K562 (cell line): Measurements from ENCODE around the gene RINT1. TPM values are rescaled to one million over a fixed set of nuclear protein-coding genes. Genes with fewer than 3 reads are reported as not detected.

ENCODE experiments used
- ATAC-seq: fragments of 200-7000 bp; cut with Tn5 transposase; 3 replicates; pipeline ENCODE4 v1.9.1; 2020; ENCODE audit warnings: moderate library complexity
- BruUV-seq: library from RNA; stranded (reverse); fragments of 400-500 nt; replicated peaks from 2 replicates; lab custom pipeline; 2021; lab: Mats Ljungman, UMichigan
- CTCF ChIA-PET: fragments of 300-600 bp; formaldehyde crosslinking; extraction: SDS; loops from one replicate; lab custom pipeline; 2021; ENCODE audit warnings: low intra/inter-chr PET ratio; lab: Yijun Ruan, JAX
- POLR2A ChIA-PET: fragments of 300-600, 350-650 bp; sonication (Branson Sonifier 250); formaldehyde crosslinking; extraction: SDS; loops from one replicate; lab custom pipeline; 2021; ENCODE audit warnings: antibody characterized with exemption, inconsistent platforms; lab: Yijun Ruan, JAX
- DNase-seq, 4 experiments: peaks; one replicate each; pipeline versions ENCODE4 v3.0.0 to v3.0.0-alpha.2; 2011 to 2018; ENCODE audit warnings: low spot score in 3 of 4, mixed read lengths in 3 of 4; ENCODE audit errors: extremely low read depth in 1 of 4
- FAIRE-seq: peaks from 2 replicates; lab custom pipeline; 2011; peaks lifted over from hg19 to GRCh38; lab: Jason Lieb, UNC
- H2AFZ ChIP-seq: 2 replicates; pipeline ENCODE4 v1.6.0; 2011; ENCODE audit warnings: low read depth, low read length, control low read depth, inconsistent platforms
- H3K27ac ChIP-seq: fragments of 200-600 bp; 3 replicates; pipeline ENCODE4 v1.8.0; 2011; ENCODE audit warnings: low read depth, mild to moderate bottlenecking, control low read depth, inconsistent platforms, low read length, moderate library complexity, mixed read lengths; ENCODE audit errors: extremely low read depth
- H3K27me3 ChIP-seq, 2 experiments: fragments of 300-600 bp in 1 of 2; 2 replicates in 1 of 2; 3 replicates in 1 of 2; pipeline versions ENCODE4 v1.6.0 to v1.8.0; 2011; ENCODE audit warnings: inconsistent platforms in 2 of 2, low read length in 2 of 2, mild to moderate bottlenecking in 1 of 2, mixed read lengths in 1 of 2, moderate library complexity in 1 of 2; ENCODE audit not compliant: control insufficient read depth in 2 of 2, insufficient read depth in 2 of 2
- H3K36me3 ChIP-seq: fragments of 300-600 bp; 3 replicates; pipeline ENCODE4 v1.8.0; 2011; ENCODE audit warnings: mild to moderate bottlenecking, low read length, inconsistent platforms; ENCODE audit not compliant: control insufficient read depth, insufficient read depth
- H3K4me1 ChIP-seq, 2 experiments: fragments of 200-600 bp in 1 of 2; replicated peaks in 1 of 2; 2 replicates in 1 of 2; 3 replicates in 1 of 2; pipeline versions ENCODE4 v1.5.1 to v1.8.0; 2011; ENCODE audit warnings: inconsistent platforms in 2 of 2, low read length in 2 of 2, mild to moderate bottlenecking in 1 of 2, mixed read lengths in 1 of 2, moderate library complexity in 1 of 2; ENCODE audit not compliant: control insufficient read depth in 2 of 2, insufficient read depth in 2 of 2
- H3K4me2 ChIP-seq: 2 replicates; pipeline ENCODE4 v1.6.1; 2011; ENCODE audit warnings: low read length, control low read depth, inconsistent platforms, mixed read lengths; ENCODE audit not compliant: insufficient read depth
- H3K4me3 ChIP-seq: fragments of 200-600 bp; sonication (generic), shearing (Covaris generic); 2 replicates; pipeline ENCODE4 v1.5.1; 2016; ENCODE audit warnings: control low read depth, inconsistent platforms
- H3K79me2 ChIP-seq: fragments of 200-600 bp; 3 replicates; pipeline ENCODE4 v1.8.0; 2011; ENCODE audit warnings: low read length, inconsistent platforms; ENCODE audit not compliant: control insufficient read depth, insufficient read depth
- H3K9ac ChIP-seq, 2 experiments: 2 replicates each; pipeline versions ENCODE4 v1.6.0 to v1.6.1; 2011; ENCODE audit warnings: low read depth in 2 of 2, low read length in 2 of 2, control low read depth in 1 of 2, inconsistent platforms in 1 of 2, mild to moderate bottlenecking in 1 of 2, mixed read lengths in 1 of 2; ENCODE audit not compliant: insufficient read depth in 1 of 2
- H3K9me1 ChIP-seq: one replicate; pipeline ENCODE4 v1.6.0; 2011; ENCODE audit warnings: inconsistent platforms, mild to moderate bottlenecking, low read length, moderate library complexity; ENCODE audit not compliant: control insufficient read depth, insufficient read depth
- H3K9me3 ChIP-seq: replicated peaks from 2 replicates; pipeline ENCODE4 v1.5.1; 2011; ENCODE audit warnings: low read depth, low read length, inconsistent platforms; ENCODE audit not compliant: control insufficient read depth, insufficient read depth
- H4K20me1 ChIP-seq: replicated peaks from 2 replicates; pipeline ENCODE4 v1.6.1; 2011; ENCODE audit warnings: low read length, inconsistent platforms, mixed read lengths; ENCODE audit not compliant: control insufficient read depth, insufficient read depth
- CBX3 ChIP-seq, 2 experiments: IDR thresholded peaks; 1 replicate in 1 of 2; 2 replicates in 1 of 2; pipeline ENCODE4 v1.6.1; 2012; ENCODE audit warnings: inconsistent platforms in 2 of 2, low read length in 2 of 2, borderline replicate concordance in 1 of 2, control low read depth in 1 of 2
- CBX5 ChIP-seq: IDR thresholded peaks from 2 replicates; pipeline ENCODE4 v1.6.1; 2014; ENCODE audit warnings: low read depth, borderline replicate concordance
- EP300 ChIP-seq: IDR thresholded peaks from 2 replicates; pipeline ENCODE4 v1.6.1; 2012; ENCODE audit warnings: low read length, improper control_type of control experiment
- JUNB ChIP-seq: fragments of 450-650 bp; formaldehyde crosslinking; conservative IDR thresholded peaks from 2 replicates; pipeline ENCODE4 v1.4.0; 2020; ENCODE audit warnings: mild to moderate bottlenecking
- RBM34 ChIP-seq: fragments of 200-400 bp; formaldehyde crosslinking; IDR thresholded peaks from 2 replicates; pipeline ENCODE4 v1.6.1; 2018; ENCODE audit warnings: low read length, borderline replicate concordance; ENCODE audit not compliant: insufficient read depth
- TCF3 ChIP-seq: sonication (generic); formaldehyde crosslinking; IDR thresholded peaks from 2 replicates; pipeline ENCODE4 v1.4.0; 2020; ENCODE audit warnings: mild to moderate bottlenecking, missing genetic modification reagents
- TEAD2 ChIP-seq: fragments of 450-650 bp; IDR thresholded peaks from 2 replicates; pipeline ENCODE4 v1.6.1; 2016; ENCODE audit warnings: missing genetic modification characterization, control low read depth, missing compliant biosample characterization
- TRIM24 ChIP-seq, 2 experiments: fragments of 450-650 bp; IDR thresholded peaks; 2 replicates each; pipeline ENCODE4 v1.6.1; 2016
- TRIM28 ChIP-seq: fragments of 450-650 bp; IDR thresholded peaks from 2 replicates; pipeline ENCODE4 v1.6.1; 2017
- XRCC3 ChIP-seq: fragments of 450-650 bp; IDR thresholded peaks from 2 replicates; pipeline ENCODE4 v1.6.1; 2017; ENCODE audit warnings: mild to moderate bottlenecking, moderate library complexity
- WGBS: fragments of 100-300 bp; shearing (Covaris generic); methylation state at CpG from one replicate; pipeline ENCODE4 v1.1.6; 2016; ENCODE audit warnings: low coverage, mixed read lengths; ENCODE audit not compliant: insufficient coverage; ENCODE audit errors: missing lambda C conversion rate; 5-methylcytosine and 5-hydroxymethylcytosine counted together
- in situ Hi-C: fragments of 300-500 bp; cut with MboI; formaldehyde crosslinking; loops from 4 replicates; pipeline ENCODE4 v1.15.0; 2018; ENCODE audit warnings: inconsistent platforms, mixed read lengths
- intact Hi-C: fragments of 100-400 bp; cut with micrococcal nuclease; formaldehyde crosslinking; loops from 2 replicates; pipeline ENCODE4 v1.14.2; 2022
- polyA plus RNA-seq, 8 experiments: library from polyadenylated mRNA; depleted of rRNA in 4 of 8; stranded (reverse) in 5 of 8; unstranded in 3 of 8; fragments of >200 nt; fragmentation: Nextera tagmentation in 2 of 8; fragmentation: Illumina TruSeq in 1 of 8; extraction: Ambion mirVana in 2 of 8; extraction: Trizol in 1 of 8; gene quantifications; 2 replicates each; pipeline versions ENCODE4 v1.2.1 to v1.2.3, GENCODE V29; 2011 to 2014; ENCODE audit warnings: inconsistent platforms in 1 of 8, missing spikeins in 1 of 8
- total RNA-seq, 7 experiments: library from RNA; depleted of rRNA in 6 of 7; stranded (reverse); fragments of >200 nt in 6 of 7; fragmentation: Illumina TruSeq in 2 of 7; extraction: Trizol in 2 of 7; gene quantifications; 2 replicates each; pipeline versions ENCODE4 v1.2.1 to v1.2.3, GENCODE V29; 2011 to 2021; ENCODE audit warnings: low replicate concordance in 1 of 7
- TF ChIP-seq, protein P1 (sequence below): fragments of 250-450 bp; sonication (Bioruptor Pico); IDR thresholded peaks from 2 replicates; pipeline ENCODE4 v1.5.1; 2021; ENCODE audit warnings: mild to moderate bottlenecking
- TF ChIP-seq, protein P2 (sequence below): fragments of 450-650 bp; IDR thresholded peaks from 2 replicates; pipeline ENCODE4 v1.6.1; 2018; ENCODE audit warnings: mild to moderate bottlenecking, low read depth; ENCODE audit not compliant: partially characterized antibody
- TF ChIP-seq, protein P3 (sequence below): fragments of 250-450 bp; sonication (Bioruptor Pico); IDR thresholded peaks from 2 replicates; pipeline ENCODE4 v1.6.1; 2021; ENCODE audit warnings: mild to moderate bottlenecking

RINT1 gene
- total and polyA plus RNA-seq, 9 of the 15 experiments (the other 6 are each of a cell fraction or from before 2014, with no cell fraction given), result 21.3 to 74.3 (median 27.4) TPM

DNA sequence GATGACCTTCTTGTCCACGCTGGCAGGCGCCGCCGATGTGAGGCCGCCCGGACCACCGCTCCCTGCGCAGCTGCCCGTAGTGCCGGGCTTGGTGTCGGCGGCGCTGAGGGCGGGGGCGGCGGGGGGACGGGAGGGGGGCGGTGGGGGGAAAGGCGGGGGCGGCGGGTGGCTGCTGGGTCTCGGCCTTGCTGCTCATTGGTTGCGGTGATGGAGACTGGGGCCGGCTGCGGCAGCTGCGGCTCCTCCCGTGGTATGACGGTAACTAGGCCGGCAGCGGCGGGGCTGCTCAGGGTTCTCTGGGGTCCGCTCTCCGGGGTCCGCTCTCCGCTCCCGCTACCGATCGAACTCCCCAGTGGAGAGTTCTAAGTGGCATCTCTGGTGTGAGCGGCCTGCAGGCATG is 51.1 kb downstream of the RINT1 start:
- Histone ChIP-seq H2AFZ (no peak overlapping the region), H3K4me2 (no peak overlapping the region), H4K20me1 (no peaks in the 10 kb centered on the region), H3K36me3 (no peaks in the 10 kb centered on the region; the same call in 2 of the 3 replicates), H3K9me1 (no peaks in the 10 kb centered on the region), H3K4me3 (no peak overlapping the region), H3K9ac (no peak overlapping the region), H3K4me1 (peaks cover 3 to 13% of the 10 kb centered on the region in 2 experiments; a peak in 4 of 5 replicates), H3K79me2 (no peaks in the 10 kb centered on the region), H3K27me3 (no peaks in the 10 kb centered on the region), H3K9me3 (peaks cover 13% of the 10 kb centered on the region; the same call in 1 of the 2 replicates), H3K27ac (no peak overlapping the region)
- in situ Hi-C loops (no loop called here), intact Hi-C loops (no loop called here)
- BruUV-seq, result no TSS peak
- CTCF ChIA-PET, result no interaction called here
- ATAC-seq (no peak), DNase-seq (no peak), FAIRE-seq (no peak)
- no peak for TF ChIP-seq TCF3
- TF ChIP-seq TEAD2 (tag), result no peak
- WGBS, result 94% methylated on average over 18 of the region's 39 CpGs
- POLR2A ChIA-PET, result no interaction called here

DNA sequence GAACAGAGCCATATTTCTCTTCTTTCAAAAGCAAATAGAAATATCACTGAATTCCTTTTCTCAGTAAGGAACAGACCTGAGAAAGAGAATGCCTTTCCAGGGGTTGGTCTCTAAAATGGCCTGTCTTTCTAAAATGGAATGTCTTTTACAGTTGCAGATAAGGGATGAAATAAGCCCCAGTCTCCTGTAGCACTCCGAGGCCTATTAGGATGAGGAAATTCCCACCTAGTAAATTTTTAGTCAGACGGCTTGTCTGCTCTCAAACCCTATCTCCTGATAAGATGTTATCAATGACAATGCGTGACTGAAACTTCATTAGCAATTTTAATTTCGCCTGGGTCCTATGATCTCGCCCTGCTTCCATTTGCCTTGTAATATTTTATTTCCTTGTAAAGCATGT is 52.2 kb downstream of the RINT1 start:
- Histone ChIP-seq H4K20me1 (no peaks in the 10 kb centered on the region), H2AFZ (no peak overlapping the region), H3K9me1 (no peaks in the 10 kb centered on the region), H3K27me3 (no peaks in the 10 kb centered on the region), H3K9me3 (peaks cover 13% of the 10 kb centered on the region; the same call in 1 of the 2 replicates), H3K27ac (no peak overlapping the region), H3K36me3 (no peaks in the 10 kb centered on the region; the same call in 2 of the 3 replicates), H3K4me3 (no peak overlapping the region), H3K4me2 (no peak overlapping the region), H3K9ac (no peak overlapping the region), H3K79me2 (no peaks in the 10 kb centered on the region), H3K4me1 (peaks cover 3 to 13% of the 10 kb centered on the region in 2 experiments; a peak in 4 of 5 replicates)
- ATAC-seq (no peak), FAIRE-seq (no peak), DNase-seq (no peak)
- ChIA-PET POLR2A (interaction anchor here (1.0 kb wide), 1 partner anchor 47 kb away, joined by 3 read pairs; no protein-coding TSS in a partner anchor), CTCF (no interaction called here)
- no TSS peak for BruUV-seq
- intact Hi-C loops, result no loop called here
- TF ChIP-seq, protein P1, sequence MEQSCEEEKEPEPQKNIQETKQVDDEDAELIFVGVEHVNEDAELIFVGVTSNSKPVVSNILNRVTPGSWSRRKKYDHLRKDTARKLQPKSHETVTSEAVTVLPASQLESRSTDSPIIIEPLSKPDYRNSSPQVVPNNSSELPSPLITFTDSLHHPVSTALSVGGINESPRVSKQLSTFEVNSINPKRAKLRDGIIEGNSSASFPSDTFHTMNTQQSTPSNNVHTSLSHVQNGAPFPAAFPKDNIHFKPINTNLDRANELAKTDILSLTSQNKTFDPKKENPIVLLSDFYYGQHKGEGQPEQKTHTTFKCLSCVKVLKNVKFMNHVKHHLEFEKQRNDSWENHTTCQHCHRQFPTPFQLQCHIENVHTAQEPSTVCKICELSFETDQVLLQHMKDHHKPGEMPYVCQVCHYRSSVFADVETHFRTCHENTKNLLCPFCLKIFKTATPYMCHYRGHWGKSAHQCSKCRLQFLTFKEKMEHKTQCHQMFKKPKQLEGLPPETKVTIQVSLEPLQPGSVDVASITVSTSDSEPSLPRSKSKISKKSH (CRISPR knock-in tag), result peak; percentile 69; the same call in 1 of the 2 replicates
- 0 out of 2 replicates have a peak, but pooled peaks have one; percentile 63 for TF ChIP-seq XRCC3
- TF ChIP-seq, protein P2, sequence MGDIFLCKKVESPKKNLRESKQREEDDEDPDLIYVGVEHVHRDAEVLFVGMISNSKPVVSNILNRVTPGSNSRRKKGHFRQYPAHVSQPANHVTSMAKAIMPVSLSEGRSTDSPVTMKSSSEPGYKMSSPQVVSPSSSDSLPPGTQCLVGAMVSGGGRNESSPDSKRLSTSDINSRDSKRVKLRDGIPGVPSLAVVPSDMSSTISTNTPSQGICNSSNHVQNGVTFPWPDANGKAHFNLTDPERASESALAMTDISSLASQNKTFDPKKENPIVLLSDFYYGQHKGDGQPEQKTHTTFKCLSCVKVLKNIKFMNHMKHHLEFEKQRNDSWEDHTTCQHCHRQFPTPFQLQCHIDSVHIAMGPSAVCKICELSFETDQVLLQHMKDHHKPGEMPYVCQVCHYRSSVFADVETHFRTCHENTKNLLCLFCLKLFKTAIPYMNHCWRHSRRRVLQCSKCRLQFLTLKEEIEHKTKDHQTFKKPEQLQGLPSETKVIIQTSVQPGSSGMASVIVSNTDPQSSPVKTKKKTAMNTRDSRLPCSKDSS, result peak; percentile 67
- TF ChIP-seq JUNB (CRISPR knock-in tag), result no peak
- TF ChIP-seq EP300, result 0 out of 2 replicates have a peak, but pooled peaks have one; percentile 14
- TF ChIP-seq TRIM28, result peak; percentile 74; the same call in 1 of the 2 replicates
- TF ChIP-seq CBX3 (IDR thresholded peaks at IDR 0.05; ENCODE audit: borderline replicate concordance in 1 of 2, low read length in 2 of 2), result peak in 1 of 2 experiments; percentile 86; a peak in 1 of 3 replicates
- 0 out of 4 replicates have a peak, but pooled peaks have one; percentile 15 to 23 for TF ChIP-seq TRIM24 (IDR thresholded peaks at IDR 0.05)
- no peak for TF ChIP-seq RBM34
- TF ChIP-seq CBX5, result peak; percentile 70; the same call in 1 of the 2 replicates
- TF ChIP-seq, protein P3, sequence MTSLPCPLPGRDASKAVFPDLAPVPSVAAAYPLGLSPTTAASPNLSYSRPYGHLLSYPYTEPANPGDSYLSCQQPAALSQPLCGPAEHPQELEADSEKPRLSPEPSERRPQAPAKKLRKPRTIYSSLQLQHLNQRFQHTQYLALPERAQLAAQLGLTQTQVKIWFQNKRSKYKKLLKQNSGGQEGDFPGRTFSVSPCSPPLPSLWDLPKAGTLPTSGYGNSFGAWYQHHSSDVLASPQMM, result no peak
- 61% methylated on average over 5 of the region's 5 CpGs for WGBS
- in situ Hi-C loops, result no loop called here
